ENCODE measurements around the gene FERMT1. TPM values are rescaled to one million over a fixed set of nuclear protein-coding genes. Genes with fewer than 3 reads are reported as not detected.

The FERMT1 gene
- total RNA-seq, 1 donor from 2014 or later, result 2.4 TPM

GRCh38 chr20:6101346-6101745 is 21.5 kb downstream of the FERMT1 start:
- no peak for DNase-seq
- Histone ChIP-seq H3K4me1 (no peaks in the 10 kb centered on the region), H3K4me3 (no peak overlapping the region), H3K9me3 (no peaks in the 10 kb centered on the region), H3K27ac (no peak overlapping the region), H3K36me3 (no peaks in the 10 kb centered on the region), H3K27me3 (no peaks in the 10 kb centered on the region)
- ATAC-seq, result no peak
- TF ChIP-seq CTCF (IDR thresholded peaks at IDR 0.05), result no peak
- intact Hi-C loops (cut with DNase I), result no loop called here

- Histone ChIP-seq H3K27me3 (no peaks in the 10 kb centered on the region), H3K36me3 (no peaks in the 10 kb centered on the region), H3K27ac (no peak overlapping the region), H3K9me3 (no peaks in the 10 kb centered on the region), H3K4me1 (no peaks in the 10 kb centered on the region), H3K4me3 (no peak overlapping the region)
- intact Hi-C loops (cut with DNase I), result no loop called here
- DNase-seq (no peak), ATAC-seq (peak; percentile 48)
- no peak for TF ChIP-seq CTCF (IDR thresholded peaks at IDR 0.05)
These were observed 22.6 kb downstream of the FERMT1 start for GRCh38 chr20:6100246-6100645.

- Histone ChIP-seq H3K27me3 (no peaks in the 10 kb centered on the region), H3K4me1 (no peaks in the 10 kb centered on the region), H3K27ac (no peak overlapping the region), H3K4me3 (no peak overlapping the region), H3K9me3 (no peaks in the 10 kb centered on the region), H3K36me3 (no peaks in the 10 kb centered on the region)
- no peak for TF ChIP-seq CTCF (IDR thresholded peaks at IDR 0.05)
- intact Hi-C loops (cut with DNase I), result no loop called here
- DNase-seq (no peak), ATAC-seq (no peak)
These were observed 23.0 kb downstream of the FERMT1 start for GRCh38 chr20:6099819-6100218.

- Histone ChIP-seq H3K27me3 (no peaks in the 10 kb centered on the region), H3K4me1 (no peaks in the 10 kb centered on the region), H3K36me3 (no peaks in the 10 kb centered on the region), H3K27ac (no peak overlapping the region), H3K4me3 (no peak overlapping the region), H3K9me3 (no peaks in the 10 kb centered on the region)
- DNase-seq (no peak), ATAC-seq (no peak)
- no peak for TF ChIP-seq CTCF (IDR thresholded peaks at IDR 0.05)
- intact Hi-C loops (cut with DNase I), result no loop called here
These were observed 27.4 kb downstream of the FERMT1 start for GRCh38 chr20:6095409-6095808.

GRCh38 chr20:6094565-6094964 is 28.3 kb downstream of the FERMT1 start:
- TF ChIP-seq CTCF (IDR thresholded peaks at IDR 0.05), result no peak
- no peak overlapping the region for H3K27ac ChIP-seq
- no peaks in the 10 kb centered on the region for H3K27me3 ChIP-seq
- H3K9me3 ChIP-seq, result no peaks in the 10 kb centered on the region
- no peaks in the 10 kb centered on the region for H3K36me3 ChIP-seq
- DNase-seq (no peak), ATAC-seq (no peak)
- intact Hi-C loops (cut with DNase I), result no loop called here
- no peaks in the 10 kb centered on the region for H3K4me1 ChIP-seq
- no peak overlapping the region for H3K4me3 ChIP-seq

- DNase-seq (no peak), ATAC-seq (no peak)
- no peaks in the 10 kb centered on the region for H3K4me1 ChIP-seq
- TF ChIP-seq CTCF (IDR thresholded peaks at IDR 0.05), result no peak
- H3K4me3 ChIP-seq, result no peak overlapping the region
- no peaks in the 10 kb centered on the region for H3K36me3 ChIP-seq
- H3K27me3 ChIP-seq, result no peaks in the 10 kb centered on the region
- intact Hi-C loops (cut with DNase I), result no loop called here
- no peak overlapping the region for H3K27ac ChIP-seq
- H3K9me3 ChIP-seq, result no peaks in the 10 kb centered on the region
These were observed 28.8 kb downstream of the FERMT1 start for GRCh38 chr20:6094063-6094462.
